K562 (cell line): ENCODE data around the gene KLHL30.

ENCODE experiments used
- CHD4 ChIP-seq: fragments of 200-600 bp; sonication (generic); IDR thresholded peaks from 3 replicates; pipeline ENCODE4 v1.6.1; 2012; ENCODE audit warnings: low read depth, mild to moderate bottlenecking, mixed read lengths, low read length, inconsistent platforms; ENCODE audit not compliant: insufficient read depth, insufficient replicate concordance, poor library complexity, severe bottlenecking
- E2F6 ChIP-seq, 2 experiments: IDR thresholded peaks; 2 replicates each; pipeline ENCODE4 v1.6.1; 2011; ENCODE audit warnings: borderline replicate concordance in 1 of 2, control low read depth in 1 of 2, low read depth in 1 of 2, low read length in 1 of 2, mild to moderate bottlenecking in 1 of 2, mixed read lengths in 1 of 2, moderate library complexity in 1 of 2; ENCODE audit not compliant: insufficient read depth in 1 of 2, insufficient read length in 1 of 2, poor library complexity in 1 of 2, severe bottlenecking in 1 of 2; ENCODE audit errors: extremely low read depth in 1 of 2
- JUNB ChIP-seq: fragments of 450-650 bp; formaldehyde crosslinking; conservative IDR thresholded peaks from 2 replicates; pipeline ENCODE4 v1.4.0; 2020; ENCODE audit warnings: mild to moderate bottlenecking
- MLX ChIP-seq, 2 experiments: fragments of 450-650 bp in 1 of 2; sonication (generic) in 1 of 2; formaldehyde crosslinking; conservative IDR thresholded peaks; 2 replicates each; pipeline versions ENCODE4 v1.4.0 to v1.8.1; 2020 to 2022; ENCODE audit warnings: mild to moderate bottlenecking in 1 of 2, missing genetic modification reagents in 1 of 2
- U2AF1 ChIP-seq: fragments of 200-400 bp; formaldehyde crosslinking; optimal IDR thresholded peaks from 2 replicates; pipeline ENCODE3; 2017; ENCODE audit warnings: mild to moderate bottlenecking, low read depth, low read length, moderate library complexity
- ZBTB49 ChIP-seq: sonication (generic); formaldehyde crosslinking; IDR thresholded peaks from 2 replicates; pipeline ENCODE4 v1.8.0; 2022; ENCODE audit warnings: missing genetic modification reagents, mild to moderate bottlenecking, borderline replicate concordance
- ZNF445 ChIP-seq: fragments of 250-450 bp; sonication (Bioruptor Pico); IDR thresholded peaks from 2 replicates; pipeline ENCODE4 v1.4.0; 2020; ENCODE audit warnings: low read depth, mild to moderate bottlenecking, moderate library complexity

- TF ChIP-seq MLX (CRISPR knock-in tag; conservative IDR thresholded peaks at IDR 0.05) (no peak), ZNF445 (CRISPR knock-in tag) (no peak), JUNB (no peak), E2F6 (IDR thresholded peaks at IDR 0.05; ENCODE audit: borderline replicate concordance in 1 of 2, extremely low read depth in 1 of 2, insufficient read depth in 1 of 2, insufficient read length in 1 of 2, low read depth in 1 of 2, low read length in 1 of 2, poor library complexity in 1 of 2, severe bottlenecking in 1 of 2) (no peak), ZBTB49 (CRISPR knock-in tag) (no peak), U2AF1 (no peak), CHD4 (no peak)
Measured at GRCh38 chr2:238136820-238137537, 1.5 kb upstream of the KLHL30 start.
